CD14-positive monocyte (primary cell): ENCODE data around the gene XYLT1. TPM values are rescaled to one million over a fixed set of nuclear protein-coding genes. Genes with fewer than 3 reads are reported as not detected.

Source experiments
- DNase-seq, 3 donors: peaks; one replicate each; pipeline ENCODE4 v3.0.0-alpha.2; 2011 to 2022
- H2AFZ ChIP-seq: 2 replicates; pipeline ENCODE4 v1.6.0; 2012; ENCODE audit warnings: mild to moderate bottlenecking, low read depth, low read length, inconsistent platforms; ENCODE audit not compliant: insufficient read depth, poor library complexity, severe bottlenecking
- H3K27ac ChIP-seq, 2 donors: 1 replicate in 1 of 2; 2 replicates in 1 of 2; pipeline ENCODE4 v1.5.1; 2012 to 2013; ENCODE audit warnings: low read length in 2 of 2, control low read depth in 1 of 2, inconsistent platforms in 1 of 2, low read depth in 1 of 2, mild to moderate bottlenecking in 1 of 2
- H3K27me3 ChIP-seq, 2 donors: one replicate each; pipeline versions ENCODE4 v1.6.0 to v1.6.1; 2011 to 2013; ENCODE audit warnings: low read length in 2 of 2; ENCODE audit not compliant: control insufficient read depth in 2 of 2, insufficient read depth in 2 of 2
- H3K36me3 ChIP-seq, 2 donors: replicated peaks in 1 of 2; 1 replicate in 1 of 2; 2 replicates in 1 of 2; pipeline versions ENCODE4 v1.5.1 to v1.6.1; 2012 to 2013; ENCODE audit warnings: low read length in 2 of 2, control low read depth in 1 of 2, inconsistent platforms in 1 of 2, mild to moderate bottlenecking in 1 of 2; ENCODE audit not compliant: insufficient read depth in 2 of 2, control insufficient read depth in 1 of 2
- H3K4me1 ChIP-seq, 2 donors: 1 replicate in 1 of 2; 2 replicates in 1 of 2; pipeline versions ENCODE4 v1.5.1 to v1.6.1; 2012 to 2013; ENCODE audit warnings: low read length in 2 of 2, control low read depth in 1 of 2, inconsistent platforms in 1 of 2, mild to moderate bottlenecking in 1 of 2, moderate library complexity in 1 of 2; ENCODE audit not compliant: insufficient read depth in 2 of 2, control insufficient read depth in 1 of 2
- H3K4me2 ChIP-seq: replicated peaks from 2 replicates; pipeline ENCODE3; 2012; ENCODE audit warnings: low read length, moderate library complexity, mild to moderate bottlenecking; ENCODE audit not compliant: poor library complexity, severe bottlenecking; ENCODE audit errors: extremely low read depth
- H3K4me3 ChIP-seq, 3 experiments: fragments of 200-600 bp in 1 of 3; sonication (generic) in 1 of 3; replicated peaks in 1 of 3; 1 replicate in 2 of 3; 2 replicates in 1 of 3; pipeline ENCODE4 v1.5.1; 2011 to 2013; ENCODE audit warnings: low read length in 3 of 3, mild to moderate bottlenecking in 3 of 3, control low read depth in 2 of 3, low read depth in 2 of 3, inconsistent platforms in 1 of 3, moderate library complexity in 1 of 3
- H3K79me2 ChIP-seq: 2 replicates; pipeline ENCODE4 v1.6.0; 2012; ENCODE audit warnings: mild to moderate bottlenecking, control low read depth, inconsistent platforms, low read length, moderate library complexity; ENCODE audit not compliant: insufficient read depth
- H3K9ac ChIP-seq: 2 replicates; pipeline ENCODE4 v1.6.0; 2017; ENCODE audit warnings: low read length, mild to moderate bottlenecking; ENCODE audit not compliant: insufficient read depth, poor library complexity, severe bottlenecking
- H3K9me3 ChIP-seq, 2 donors: replicated peaks in 1 of 2; 1 replicate in 1 of 2; 2 replicates in 1 of 2; pipeline versions ENCODE4 v1.5.1 to v1.6.1; 2012 to 2013; ENCODE audit warnings: low read length in 2 of 2, control low read depth in 1 of 2; ENCODE audit not compliant: control insufficient read depth in 1 of 2, insufficient read depth in 1 of 2
- H4K20me1 ChIP-seq: 2 replicates; pipeline ENCODE4 v1.6.0; 2012; ENCODE audit warnings: mild to moderate bottlenecking, low read length, control low read depth, moderate library complexity; ENCODE audit not compliant: insufficient read depth
- H3K27ac Mint-ChIP-seq, 7 donors: one replicate each; pipeline ENCODE4 v1.8.0; 2020; ENCODE audit warnings: mild to moderate bottlenecking in 7 of 7, mixed read lengths in 7 of 7, moderate library complexity in 6 of 7, inconsistent platforms in 2 of 7
- H3K27me3 Mint-ChIP-seq, 3 donors: one replicate each; pipeline ENCODE4 v1.8.0; 2021 to 2022; ENCODE audit warnings: low read depth in 3 of 3, mild to moderate bottlenecking in 3 of 3, mixed read lengths in 3 of 3, moderate library complexity in 3 of 3, inconsistent platforms in 1 of 3
- H3K36me3 Mint-ChIP-seq, 2 donors: one replicate each; pipeline ENCODE4 v1.8.0; 2020; ENCODE audit warnings: mixed read lengths in 2 of 2, inconsistent platforms in 1 of 2, mild to moderate bottlenecking in 1 of 2
- H3K4me1 Mint-ChIP-seq: one replicate; pipeline ENCODE4 v1.8.0; 2020; ENCODE audit warnings: mild to moderate bottlenecking, mixed read lengths
- H3K4me3 Mint-ChIP-seq, 2 donors: one replicate each; pipeline ENCODE4 v1.8.0; 2020; ENCODE audit warnings: mild to moderate bottlenecking in 2 of 2, mixed read lengths in 2 of 2, moderate library complexity in 1 of 2
- H3K9me3 Mint-ChIP-seq, 7 donors: one replicate each; pipeline ENCODE4 v1.8.0; 2020 to 2022; ENCODE audit warnings: mixed read lengths in 7 of 7, mild to moderate bottlenecking in 6 of 7, moderate library complexity in 6 of 7, inconsistent platforms in 2 of 7
- WGBS: methylation state at CpG from one replicate; pipeline ENCODE4 v1.1.5; 2013; ENCODE audit warnings: missing lambda C conversion rate; ENCODE audit not compliant: insufficient coverage; 5-methylcytosine and 5-hydroxymethylcytosine counted together
- intact Hi-C, 2 donors: fragments of 100-400 bp; cut with micrococcal nuclease; formaldehyde crosslinking; loops; one replicate each; pipeline versions ENCODE4 v1.15.0 to v1.15.1; 2023
- polyA plus RNA-seq, 3 donors: library from polyadenylated mRNA; depleted of rRNA in 1 of 3; unstranded in 2 of 3; stranded (reverse) in 1 of 3; fragments of 300-500 nt in 2 of 3; fragments of >200 nt in 1 of 3; fragmentation: Illumina TruSeq in 2 of 3; gene quantifications; 1 replicate in 2 of 3; 2 replicates in 1 of 3; pipeline ENCODE4 v1.2.3, GENCODE V29; 2012 to 2021
- TF ChIP-seq, protein P1 (sequence below): fragments of 200-600 bp; IDR thresholded peaks from one replicate; pipeline ENCODE4 v1.8.0; 2022; ENCODE audit warnings: antibody characterized with exemption, mild to moderate bottlenecking

Gene XYLT1
- polyA plus RNA-seq, 3 donors, result 0.51 to 9.4 (median 1.6) TPM

DNA sequence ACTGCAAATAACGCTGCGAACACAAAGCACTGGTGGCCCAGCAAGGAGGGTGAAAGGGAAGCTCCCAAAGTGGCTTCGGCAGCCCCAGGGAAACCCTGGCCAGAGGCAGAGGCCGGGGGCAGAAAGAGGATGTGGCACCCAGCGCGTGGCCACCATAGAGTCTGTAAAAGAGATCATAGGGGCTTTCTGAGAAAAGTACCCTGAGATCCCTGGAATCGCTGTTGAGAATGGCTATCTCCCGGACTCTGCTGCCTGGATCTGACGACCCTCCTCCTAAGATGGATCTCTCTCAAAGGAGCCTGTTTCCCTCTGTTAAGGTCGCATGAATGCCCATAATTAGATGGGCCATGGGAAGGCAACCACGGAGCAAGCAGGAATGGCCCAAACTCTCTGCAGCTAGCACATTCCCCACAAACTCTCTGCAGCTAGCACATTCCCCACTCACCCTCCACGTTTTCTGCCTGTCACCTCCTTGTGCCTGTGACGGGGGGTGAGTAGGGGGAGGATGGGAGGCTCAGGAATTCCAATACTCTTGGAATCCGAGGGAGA is 364.4 kb downstream of the XYLT1 start:
- no peak overlapping the region for H3K4me2 ChIP-seq
- H3K36me3 ChIP-seq, result peaks cover 6 to 43% of the 10 kb centered on the region in 2 donors
- Mint-ChIP-seq H3K4me1 (peaks cover 17% of the 10 kb centered on the region), H3K9me3 (peaks cover 0 to 9% (median 1%) of the 10 kb centered on the region in 7 donors), H3K4me3 (no peak overlapping the region), H3K27me3 (no peaks in the 10 kb centered on the region), H3K27ac (no peak overlapping the region), H3K36me3 (peaks cover 42 to 48% of the 10 kb centered on the region in 2 donors)
- H3K4me3 ChIP-seq, result no peak overlapping the region
- no peaks in the 10 kb centered on the region for H3K4me1 ChIP-seq
- H4K20me1 ChIP-seq, result no peaks in the 10 kb centered on the region
- H2AFZ ChIP-seq, result no peak overlapping the region
- H3K9me3 ChIP-seq, result no peaks in the 10 kb centered on the region
- WGBS, result 58% methylated on average over 12 of the region's 14 CpGs
- TF ChIP-seq, protein P1, sequence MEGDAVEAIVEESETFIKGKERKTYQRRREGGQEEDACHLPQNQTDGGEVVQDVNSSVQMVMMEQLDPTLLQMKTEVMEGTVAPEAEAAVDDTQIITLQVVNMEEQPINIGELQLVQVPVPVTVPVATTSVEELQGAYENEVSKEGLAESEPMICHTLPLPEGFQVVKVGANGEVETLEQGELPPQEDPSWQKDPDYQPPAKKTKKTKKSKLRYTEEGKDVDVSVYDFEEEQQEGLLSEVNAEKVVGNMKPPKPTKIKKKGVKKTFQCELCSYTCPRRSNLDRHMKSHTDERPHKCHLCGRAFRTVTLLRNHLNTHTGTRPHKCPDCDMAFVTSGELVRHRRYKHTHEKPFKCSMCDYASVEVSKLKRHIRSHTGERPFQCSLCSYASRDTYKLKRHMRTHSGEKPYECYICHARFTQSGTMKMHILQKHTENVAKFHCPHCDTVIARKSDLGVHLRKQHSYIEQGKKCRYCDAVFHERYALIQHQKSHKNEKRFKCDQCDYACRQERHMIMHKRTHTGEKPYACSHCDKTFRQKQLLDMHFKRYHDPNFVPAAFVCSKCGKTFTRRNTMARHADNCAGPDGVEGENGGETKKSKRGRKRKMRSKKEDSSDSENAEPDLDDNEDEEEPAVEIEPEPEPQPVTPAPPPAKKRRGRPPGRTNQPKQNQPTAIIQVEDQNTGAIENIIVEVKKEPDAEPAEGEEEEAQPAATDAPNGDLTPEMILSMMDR, result no peak
- no peak overlapping the region for H3K27ac ChIP-seq
- H3K27me3 ChIP-seq, result no peaks in the 10 kb centered on the region
- intact Hi-C loops, result no loop called here
- no peaks in the 10 kb centered on the region for H3K79me2 ChIP-seq
- H3K9ac ChIP-seq, result no peak overlapping the region
- DNase-seq, result peak in 1 of 3 donors; percentile 22

DNA sequence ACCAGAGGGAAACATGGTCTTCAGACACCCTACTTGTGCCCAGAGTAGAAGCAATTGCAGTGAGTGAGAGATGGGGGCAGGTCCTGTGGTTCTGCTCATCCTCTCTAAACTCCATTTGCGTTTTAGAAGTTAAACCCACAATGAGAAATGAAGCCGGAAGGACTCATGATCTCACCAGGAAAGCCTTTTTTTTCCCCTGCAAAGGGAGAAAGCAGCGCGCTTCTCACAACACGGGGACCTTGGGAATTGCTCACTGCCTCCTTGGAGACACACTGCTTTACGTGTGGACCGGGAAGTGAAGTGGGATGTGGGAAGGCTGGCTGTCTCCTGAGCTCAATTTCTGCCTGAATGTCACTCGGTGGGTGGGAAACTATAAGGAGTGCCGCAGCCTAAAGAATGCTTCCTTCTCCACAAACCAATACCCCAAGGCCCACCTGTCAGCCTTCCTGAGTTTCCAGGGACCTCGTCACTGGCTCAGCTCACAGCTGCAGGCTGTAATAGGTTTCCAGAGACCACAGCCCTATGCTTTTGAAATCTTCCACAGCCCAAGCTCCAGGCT is 365.4 kb downstream of the XYLT1 start:
- intact Hi-C loops, result no loop called here
- Histone ChIP-seq H3K79me2 (no peaks in the 10 kb centered on the region), H3K36me3 (peaks cover 6 to 33% of the 10 kb centered on the region in 2 donors), H2AFZ (no peak overlapping the region), H3K4me2 (no peak overlapping the region), H3K9me3 (no peaks in the 10 kb centered on the region), H3K4me3 (no peak overlapping the region), H3K27me3 (no peaks in the 10 kb centered on the region), H3K27ac (no peak overlapping the region), H4K20me1 (no peaks in the 10 kb centered on the region), H3K9ac (peak overlapping the region; percentile 22), H3K4me1 (no peaks in the 10 kb centered on the region)
- H3K27me3 Mint-ChIP-seq, result no peaks in the 10 kb centered on the region
- 64% methylated on average over 3 of the region's 10 CpGs for WGBS
- H3K36me3 Mint-ChIP-seq, result peaks cover 38 to 41% of the 10 kb centered on the region in 2 donors
- peaks cover 0 to 8% (median 1%) of the 10 kb centered on the region in 7 donors for H3K9me3 Mint-ChIP-seq
- H3K4me3 Mint-ChIP-seq, result no peak overlapping the region
- no peak for DNase-seq
- no peak overlapping the region for H3K27ac Mint-ChIP-seq
- H3K4me1 Mint-ChIP-seq, result peaks cover 17% of the 10 kb centered on the region
- TF ChIP-seq, protein P1, result no peak
